C4-2B (cell line): Measurements from ENCODE around the gene ZNF682.
"Not testable (repeated sequence)": the region's sequence is repeated elsewhere in the genome, so short reads cannot be mapped to it uniquely, and the experiment has no call there.

Experiments used
- ZFX ChIP-seq: fragments of 450-650 bp; IDR thresholded peaks from 2 replicates; pipeline ENCODE4 v1.6.1; 2017
- TF ChIP-seq, protein P1 (sequence below): fragments of 450-650 bp; conservative IDR thresholded peaks from 2 replicates; pipeline ENCODE4 v1.5.1; 2017; ENCODE audit warnings: mild to moderate bottlenecking

DNA sequence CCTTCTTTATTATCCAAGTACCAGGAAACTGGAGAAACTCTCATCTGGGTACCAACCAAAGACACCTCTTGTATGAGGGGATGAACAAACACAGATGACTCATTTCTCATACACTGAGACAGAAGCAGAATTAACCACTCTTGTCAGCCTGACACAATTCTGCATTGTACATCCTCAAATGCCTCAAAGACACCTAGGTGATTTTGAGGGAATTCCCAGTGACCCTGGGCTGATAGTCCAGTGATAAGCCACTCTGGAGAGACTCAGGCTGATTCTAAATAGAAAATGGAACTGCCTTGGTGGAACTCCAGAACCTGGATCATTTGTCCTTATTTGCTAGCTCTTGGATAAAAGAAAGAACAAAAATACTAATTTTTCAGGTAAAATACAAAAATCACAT, 19.4 kb upstream of the ZNF682 start:
- TF ChIP-seq, protein P1, sequence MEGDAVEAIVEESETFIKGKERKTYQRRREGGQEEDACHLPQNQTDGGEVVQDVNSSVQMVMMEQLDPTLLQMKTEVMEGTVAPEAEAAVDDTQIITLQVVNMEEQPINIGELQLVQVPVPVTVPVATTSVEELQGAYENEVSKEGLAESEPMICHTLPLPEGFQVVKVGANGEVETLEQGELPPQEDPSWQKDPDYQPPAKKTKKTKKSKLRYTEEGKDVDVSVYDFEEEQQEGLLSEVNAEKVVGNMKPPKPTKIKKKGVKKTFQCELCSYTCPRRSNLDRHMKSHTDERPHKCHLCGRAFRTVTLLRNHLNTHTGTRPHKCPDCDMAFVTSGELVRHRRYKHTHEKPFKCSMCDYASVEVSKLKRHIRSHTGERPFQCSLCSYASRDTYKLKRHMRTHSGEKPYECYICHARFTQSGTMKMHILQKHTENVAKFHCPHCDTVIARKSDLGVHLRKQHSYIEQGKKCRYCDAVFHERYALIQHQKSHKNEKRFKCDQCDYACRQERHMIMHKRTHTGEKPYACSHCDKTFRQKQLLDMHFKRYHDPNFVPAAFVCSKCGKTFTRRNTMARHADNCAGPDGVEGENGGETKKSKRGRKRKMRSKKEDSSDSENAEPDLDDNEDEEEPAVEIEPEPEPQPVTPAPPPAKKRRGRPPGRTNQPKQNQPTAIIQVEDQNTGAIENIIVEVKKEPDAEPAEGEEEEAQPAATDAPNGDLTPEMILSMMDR = not testable (repeated sequence)
- TF ChIP-seq ZFX = not testable (repeated sequence)
